ENCODE measurements around the gene HM13. TPM values are rescaled to one million over a fixed set of nuclear protein-coding genes. Genes with fewer than 3 reads are reported as not detected.

HM13 gene
- total and polyA plus RNA-seq, 2 of the 13 experiments (the other 11 are each of a cell fraction or from before 2014, with no cell fraction given), result 118 to 243 TPM

GRCh38 chr20:31577194-31577593 is 63.0 kb downstream of the HM13 start:
- no TSS peak for BruUV-seq (replicated peaks)
- 97% methylated on average over 9 of the region's 9 CpGs for WGBS (ENCODE audit: low lambda C conversion rate)

More at GRCh38 chr20:31577194-31577593, 63.0 kb downstream of the HM13 start:
- Histone ChIP-seq H3K36me3 (replicated peaks in 1 of 2; ENCODE audit: control insufficient read depth in 1 of 2, insufficient read depth in 2 of 2, low read length in 2 of 2) (no peaks in the 10 kb centered on the region), H3K27ac (ENCODE audit: extremely low read length, insufficient read depth, low read length) (no peak overlapping the region), H3K9me3 (ENCODE audit: low read length) (no peaks in the 10 kb centered on the region), H2AFZ (ENCODE audit: low read length) (no peak overlapping the region), H3K27me3 (ENCODE audit: control insufficient read depth in 1 of 2, insufficient read depth in 2 of 2, low read length in 2 of 2) (no peaks in the 10 kb centered on the region; a peak in 1 of 5 replicates), H3K9ac (ENCODE audit: insufficient read depth, low read depth, low read length) (no peak overlapping the region), H3K4me2 (ENCODE audit: low read depth, low read length) (no peak overlapping the region), H3K4me3 (replicated peaks in 1 of 3; ENCODE audit: insufficient read depth in 1 of 3, low read depth in 2 of 3, low read length in 3 of 3) (no peak overlapping the region), H3K79me2 (ENCODE audit: insufficient read depth, low read length) (peaks cover 9% of the 10 kb centered on the region), H4K20me1 (ENCODE audit: insufficient read depth, low read length) (no peaks in the 10 kb centered on the region), H3K4me1 (ENCODE audit: insufficient read depth, low read length) (peaks cover 42% of the 10 kb centered on the region)
- TF ChIP-seq POLR2AphosphoS2 (IDR thresholded peaks at IDR 0.05; ENCODE audit: low read depth, low read length) (peak; percentile 67; the same call in 1 of the 2 replicates), STAT5B (CRISPR knock-in tag; IDR thresholded peaks at IDR 0.05) (no peak), ZNF142 (CRISPR knock-in tag; IDR thresholded peaks at IDR 0.05) (no peak), POLR2A (IDR thresholded peaks at IDR 0.05; ENCODE audit: insufficient read depth in 1 of 2, low read depth in 2 of 2, low read length in 2 of 2) (peak in 1 of 2 experiments; percentile 3; a peak in 1 of 4 replicates), ZNF274 (CRISPR knock-in tag; IDR thresholded peaks at IDR 0.05) (no peak), GTF3A (CRISPR knock-in tag; conservative IDR thresholded peaks at IDR 0.05) (no peak), FOXA3 (CRISPR knock-in tag; IDR thresholded peaks at IDR 0.05) (no peak), GABPB1 (CRISPR knock-in tag; IDR thresholded peaks at IDR 0.05) (no peak)
- FAIRE-seq, result no peak
- ChIA-PET POLR2A (interaction anchor here (1.0 to 16.4 kb wide), 5 partner anchors 12 to 146 kb away, joined by 3 to 1427 read pairs (median 6); partner anchors contain the start of gene ID1), CTCF (ENCODE audit: low intra/inter-chr PET ratio, low total read pairs) (no interaction called here)
- in situ Hi-C loops (cut with HindIII; ENCODE audit: extremely low pct_ligation_motif_present, low pct_unique_long_range_greater_than_20kb), result no loop called here
- DNase-seq (ENCODE audit: low spot score), result no peak
- no peak for ATAC-seq
- intact Hi-C loops (cut with micrococcal nuclease; ENCODE audit: unreplicated experiment), result no loop called here

Measured in HepG2 (cell line).